ENCODE measurements around the gene ACAT1. TPM values are rescaled to one million over a fixed set of nuclear protein-coding genes. Genes with fewer than 3 reads are reported as not detected.

ACAT1 gene
- total and polyA plus RNA-seq, 2 of the 8 experiments (the other 6 are each of a cell fraction or from before 2014, with no cell fraction given), result 30.4 to 30.9 TPM

Small RNA genes lying within 50 kb of the gene (small RNA-seq; reads per million reads assigned to genes)
- not detected for gene RF00019 (ENCODE audit: insufficient read depth)

Other genes with a start within 250 kb of the ACAT1 start
- 17.9 and 19.1 TPM in 2 replicates for gene RAB39A, start 193.1 kb upstream of the ACAT1 start, total RNA-seq (2021; fragmentation: NEBNext Ultra II Directional; extraction: Animal tissue kit (Norgen Biotek cat#: 25700))
- gene RAB39A, start 193.1 kb upstream of the ACAT1 start, polyA plus RNA-seq (2011; rRNA removed), result 6.2 and 7.1 TPM in 2 replicates
- gene CUL5, start 112.7 kb upstream of the ACAT1 start, total RNA-seq (2021; fragmentation: NEBNext Ultra II Directional; extraction: Animal tissue kit (Norgen Biotek cat#: 25700)), result 31.8 and 32.0 TPM in 2 replicates
- 4.9 and 9.8 TPM in 2 replicates for gene CUL5, start 112.7 kb upstream of the ACAT1 start, polyA plus RNA-seq (2011; rRNA removed)
- gene NPAT, start 101.1 kb downstream of the ACAT1 start, total RNA-seq (2021; fragmentation: NEBNext Ultra II Directional; extraction: Animal tissue kit (Norgen Biotek cat#: 25700)), result 19.6 and 23.4 TPM in 2 replicates
- gene NPAT, start 101.1 kb downstream of the ACAT1 start, polyA plus RNA-seq (2011; rRNA removed), result 2.9 and 4.6 TPM in 2 replicates
- gene ATM, start 101.5 kb downstream of the ACAT1 start, total RNA-seq (2021; fragmentation: NEBNext Ultra II Directional; extraction: Animal tissue kit (Norgen Biotek cat#: 25700)), result 53.4 and 55.4 TPM in 2 replicates
- 11.0 and 14.9 TPM in 2 replicates for gene ATM, start 101.5 kb downstream of the ACAT1 start, polyA plus RNA-seq (2011; rRNA removed)

Data from H1 (cell line).